OCI-LY3 (cell line): ENCODE measurements around the gene AIG1.

Experiments used
- H2AFZ ChIP-seq: fragments of 200-600, 300-600 bp; shearing (Covaris generic); 2 replicates; pipeline ENCODE4 v1.6.0; 2014; ENCODE audit warnings: antibody characterized with exemption, low read depth, low read length
- H3K27ac ChIP-seq: fragments of 200-600, 300-600 bp; sonication (generic); 2 replicates; pipeline ENCODE4 v1.5.1; 2014; ENCODE audit warnings: mild to moderate bottlenecking, low read length, moderate library complexity, mixed read lengths
- H3K27me3 ChIP-seq: fragments of 200-600, 300-600 bp; sonication (generic); 2 replicates; pipeline ENCODE4 v1.6.1; 2014; ENCODE audit warnings: low read depth, low read length, mixed read lengths
- H3K36me3 ChIP-seq: fragments of 200-600, 300-600 bp; sonication (generic); replicated peaks from 2 replicates; pipeline ENCODE3; 2014; ENCODE audit warnings: low read depth, low read length, mixed read lengths
- H3K4me1 ChIP-seq: fragments of 300-600, 200-600 bp; sonication (generic); 2 replicates; pipeline ENCODE4 v1.6.1; 2014; ENCODE audit warnings: low read length, mixed read lengths
- H3K4me2 ChIP-seq: fragments of 200-600, 300-600 bp; sonication (generic); 2 replicates; pipeline ENCODE4 v1.6.1; 2014; ENCODE audit warnings: low read length, mixed read lengths
- H3K4me3 ChIP-seq: fragments of 300-600, 200-600 bp; sonication (generic); 2 replicates; pipeline ENCODE4 v1.5.1; 2014; ENCODE audit warnings: antibody characterized with exemption, mild to moderate bottlenecking, low read length, moderate library complexity
- H3K79me2 ChIP-seq: fragments of 300-600, 200-600 bp; shearing (Covaris generic); 2 replicates; pipeline ENCODE4 v1.6.1; 2014; ENCODE audit warnings: mild to moderate bottlenecking, low read length, mixed read lengths
- H3K9ac ChIP-seq: fragments of 300-600, 200-600 bp; shearing (Covaris generic); 2 replicates; pipeline ENCODE4 v1.6.0; 2014; ENCODE audit warnings: mild to moderate bottlenecking, low read length, moderate library complexity
- H3K9me3 ChIP-seq: fragments of 200-600, 300-600 bp; shearing (Covaris generic); 2 replicates; pipeline ENCODE4 v1.6.1; 2014; ENCODE audit warnings: low read length, mixed read lengths; ENCODE audit not compliant: insufficient read depth
- H4K20me1 ChIP-seq: fragments of 200-600, 300-600 bp; sonication (generic); 2 replicates; pipeline ENCODE4 v1.6.1; 2016; ENCODE audit warnings: low read length, mixed read lengths; ENCODE audit not compliant: insufficient read depth
- EZH2phosphoT487 ChIP-seq: fragments of 200-600 bp; shearing (Covaris generic); IDR thresholded peaks from 2 replicates; pipeline ENCODE4 v1.6.1; 2018; ENCODE audit warnings: antibody characterized with exemption, mixed run types, low read depth
- TF ChIP-seq, protein P1 (sequence below): fragments of 200-600, 300-600 bp; sonication (generic); IDR thresholded peaks from 2 replicates; pipeline ENCODE4 v1.5.1; 2014; ENCODE audit warnings: antibody characterized with exemption, low read length, low read depth

Gene AIG1

DNA sequence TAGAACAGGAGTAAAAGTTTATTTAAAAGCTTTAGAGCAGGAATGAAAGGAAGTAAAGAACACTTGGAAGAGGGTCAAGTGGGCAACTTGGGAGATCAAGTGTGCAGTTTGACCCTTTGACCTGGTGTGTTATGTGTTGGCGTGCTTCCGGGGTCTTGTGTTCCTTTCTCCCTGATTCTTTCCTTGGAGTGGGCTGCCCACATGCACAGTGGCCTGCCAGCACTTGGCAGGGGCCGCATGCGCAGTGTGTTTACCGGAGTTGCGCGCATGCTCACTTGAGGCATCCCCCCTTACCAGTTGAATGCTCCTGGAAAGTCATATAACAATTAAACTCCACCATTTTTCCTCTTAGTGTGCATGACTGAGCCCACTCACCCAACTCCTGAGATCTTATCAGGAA lies 229.5 kb downstream of the AIG1 start:
- Histone ChIP-seq H3K36me3 (no peaks in the 10 kb centered on the region), H3K27ac (no peak overlapping the region), H3K4me2 (no peak overlapping the region), H3K4me1 (no peaks in the 10 kb centered on the region), H2AFZ (no peak overlapping the region), H3K4me3 (no peak overlapping the region), H3K27me3 (no peaks in the 10 kb centered on the region), H3K9ac (no peak overlapping the region), H3K9me3 (no peaks in the 10 kb centered on the region), H3K79me2 (no peaks in the 10 kb centered on the region), H4K20me1 (no peaks in the 10 kb centered on the region)
- no peak for TF ChIP-seq EZH2phosphoT487
- TF ChIP-seq, protein P1, sequence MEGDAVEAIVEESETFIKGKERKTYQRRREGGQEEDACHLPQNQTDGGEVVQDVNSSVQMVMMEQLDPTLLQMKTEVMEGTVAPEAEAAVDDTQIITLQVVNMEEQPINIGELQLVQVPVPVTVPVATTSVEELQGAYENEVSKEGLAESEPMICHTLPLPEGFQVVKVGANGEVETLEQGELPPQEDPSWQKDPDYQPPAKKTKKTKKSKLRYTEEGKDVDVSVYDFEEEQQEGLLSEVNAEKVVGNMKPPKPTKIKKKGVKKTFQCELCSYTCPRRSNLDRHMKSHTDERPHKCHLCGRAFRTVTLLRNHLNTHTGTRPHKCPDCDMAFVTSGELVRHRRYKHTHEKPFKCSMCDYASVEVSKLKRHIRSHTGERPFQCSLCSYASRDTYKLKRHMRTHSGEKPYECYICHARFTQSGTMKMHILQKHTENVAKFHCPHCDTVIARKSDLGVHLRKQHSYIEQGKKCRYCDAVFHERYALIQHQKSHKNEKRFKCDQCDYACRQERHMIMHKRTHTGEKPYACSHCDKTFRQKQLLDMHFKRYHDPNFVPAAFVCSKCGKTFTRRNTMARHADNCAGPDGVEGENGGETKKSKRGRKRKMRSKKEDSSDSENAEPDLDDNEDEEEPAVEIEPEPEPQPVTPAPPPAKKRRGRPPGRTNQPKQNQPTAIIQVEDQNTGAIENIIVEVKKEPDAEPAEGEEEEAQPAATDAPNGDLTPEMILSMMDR, result no peak

DNA sequence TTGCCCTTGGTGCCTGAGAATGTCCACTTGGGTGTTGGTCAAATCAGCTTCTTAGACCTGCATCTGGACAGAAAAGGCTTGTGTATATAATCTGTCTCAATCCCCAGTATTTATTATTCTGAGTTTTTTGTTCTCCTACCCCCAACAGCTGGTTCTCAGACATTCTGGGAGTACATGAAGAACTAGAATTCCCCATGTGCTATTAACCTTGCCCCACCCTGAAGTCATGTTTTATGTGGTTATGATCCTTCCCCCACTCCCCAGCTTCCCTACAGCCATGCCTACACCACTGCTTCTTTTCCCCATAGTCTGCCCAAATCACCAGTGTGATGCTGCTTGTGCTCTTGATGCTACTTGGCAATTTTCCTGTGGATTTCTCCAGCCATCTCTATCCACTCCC lies 232.8 kb downstream of the AIG1 start:
- H3K9ac ChIP-seq, result no peak overlapping the region
- no peaks in the 10 kb centered on the region for H3K79me2 ChIP-seq
- no peak overlapping the region for H2AFZ ChIP-seq
- no peak overlapping the region for H3K27ac ChIP-seq
- H3K4me2 ChIP-seq, result no peak overlapping the region
- H3K36me3 ChIP-seq, result no peaks in the 10 kb centered on the region
- no peaks in the 10 kb centered on the region for H4K20me1 ChIP-seq
- no peaks in the 10 kb centered on the region for H3K27me3 ChIP-seq
- no peaks in the 10 kb centered on the region for H3K9me3 ChIP-seq
- H3K4me1 ChIP-seq, result no peaks in the 10 kb centered on the region; the same call in 1 of the 2 replicates
- no peak for TF ChIP-seq EZH2phosphoT487
- TF ChIP-seq, protein P1, result no peak
- H3K4me3 ChIP-seq, result no peak overlapping the region

DNA sequence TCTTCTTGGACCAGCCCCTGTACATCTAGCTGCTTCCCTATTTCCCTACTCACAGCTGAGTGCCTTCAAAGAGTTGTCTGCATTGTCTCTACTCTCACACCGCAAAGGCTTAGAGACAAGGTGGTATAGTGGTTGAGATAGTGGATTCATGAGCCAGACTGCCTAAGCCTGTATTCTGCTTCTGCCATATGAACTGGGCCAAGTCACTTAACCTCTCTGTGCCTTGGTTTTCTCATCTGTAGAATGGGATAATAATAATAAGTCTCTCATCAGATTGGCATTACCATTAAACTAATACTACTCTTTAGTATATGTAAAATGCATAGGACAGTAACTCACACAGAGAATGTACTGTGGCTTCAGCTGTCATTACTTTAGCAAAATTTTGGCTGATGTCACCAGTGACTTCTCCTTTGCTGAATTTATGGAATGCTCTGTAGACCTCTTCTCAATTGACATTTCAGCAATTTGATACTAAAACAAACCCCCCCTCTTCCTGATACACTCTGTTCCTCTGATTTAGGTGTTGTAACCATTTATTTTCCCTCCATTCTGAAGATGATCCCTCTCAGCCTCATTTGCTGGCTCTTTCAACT lies 233.7 kb downstream of the AIG1 start:
- Histone ChIP-seq H4K20me1 (peaks cover 3% of the 10 kb centered on the region; the same call in 1 of the 2 replicates), H3K9ac (no peak overlapping the region), H2AFZ (no peak overlapping the region), H3K4me3 (no peak overlapping the region), H3K79me2 (no peaks in the 10 kb centered on the region), H3K27me3 (no peaks in the 10 kb centered on the region), H3K9me3 (no peaks in the 10 kb centered on the region), H3K4me1 (peaks cover 7% of the 10 kb centered on the region), H3K27ac (no peak overlapping the region), H3K4me2 (no peak overlapping the region), H3K36me3 (no peaks in the 10 kb centered on the region)
- no peak for TF ChIP-seq EZH2phosphoT487
- TF ChIP-seq, protein P1, result no peak

DNA sequence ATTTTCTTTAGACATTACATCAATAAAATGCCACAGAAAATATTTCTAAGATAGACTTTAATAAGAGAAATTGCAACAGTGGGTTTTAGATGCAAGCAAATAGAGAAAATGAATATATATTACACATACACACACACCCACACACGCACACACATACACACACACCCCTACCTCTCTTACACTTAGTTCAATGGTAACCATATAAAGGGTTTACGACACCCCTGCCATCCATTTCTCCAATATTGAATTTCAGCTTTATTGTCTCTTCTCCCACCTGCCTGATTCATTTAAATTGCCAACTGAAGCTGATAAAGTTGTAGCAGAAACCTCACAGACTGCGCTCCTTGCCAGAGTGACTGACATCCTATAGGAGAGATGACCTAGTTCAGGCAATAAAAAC lies 235.2 kb downstream of the AIG1 start:
- Histone ChIP-seq H3K9ac (no peak overlapping the region), H3K27ac (no peak overlapping the region)

More for the DNA sequence above, 235.2 kb downstream of the AIG1 start:
- Histone ChIP-seq H3K9me3 (no peaks in the 10 kb centered on the region), H3K4me1 (peaks cover 16% of the 10 kb centered on the region), H4K20me1 (peaks cover 3% of the 10 kb centered on the region; the same call in 1 of the 2 replicates), H2AFZ (no peak overlapping the region), H3K79me2 (no peaks in the 10 kb centered on the region), H3K4me3 (no peak overlapping the region), H3K36me3 (no peaks in the 10 kb centered on the region), H3K4me2 (no peak overlapping the region), H3K27me3 (no peaks in the 10 kb centered on the region)
- TF ChIP-seq, protein P1, result no peak
- TF ChIP-seq EZH2phosphoT487, result no peak
